MV-4-11 (cell line): ENCODE results near the gene CUL4A.
A peak's percentile ranks its signal among the peaks of the same experiment; 100 is the strongest.

Source experiments
- DNase-seq: peaks from one replicate; lab custom pipeline; 2025; lab: John Stamatoyannopoulos, UW

Gene CUL4A

DNA sequence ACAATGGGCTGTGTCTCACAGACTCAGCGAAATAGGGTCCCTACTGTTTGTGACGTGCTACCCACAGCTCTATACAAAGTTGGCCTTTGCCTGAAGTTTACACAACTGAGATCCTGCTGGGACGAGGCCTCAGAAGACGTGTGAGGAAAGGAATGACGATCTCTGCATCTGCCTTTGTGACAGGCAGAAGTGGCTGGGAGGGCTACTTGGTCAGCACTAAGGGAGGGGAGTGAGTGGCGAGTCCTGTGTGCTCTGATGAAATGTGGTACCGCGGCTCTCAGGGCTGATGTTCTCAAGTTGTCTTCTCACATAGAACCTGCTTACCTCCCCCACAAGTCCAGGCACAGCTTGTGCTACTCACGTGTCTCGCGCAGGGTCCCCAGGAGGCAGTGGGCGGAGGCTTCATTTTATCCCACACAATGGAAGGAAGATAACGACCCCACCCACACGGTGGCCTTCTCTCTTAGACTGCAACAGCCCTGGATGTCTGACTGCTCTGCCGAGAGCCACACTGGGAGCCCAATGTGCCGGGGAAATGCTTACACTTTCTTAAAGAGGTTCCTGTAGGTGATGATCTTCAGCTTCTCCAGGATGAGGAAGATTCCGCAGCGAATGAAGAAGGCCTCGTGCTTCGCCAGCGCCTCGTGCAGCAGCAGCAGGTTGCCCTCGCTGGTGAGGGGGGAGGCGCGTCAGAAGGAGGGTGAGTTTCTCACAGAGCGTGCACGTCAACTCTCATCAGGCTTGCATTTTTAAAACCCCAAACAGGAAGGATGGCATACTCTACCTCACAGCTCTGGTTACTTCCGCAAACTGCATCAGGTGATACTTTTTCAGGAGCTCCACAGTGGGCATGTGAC lies 29.8 kb upstream of the CUL4A start:
- no peak for DNase-seq

DNA sequence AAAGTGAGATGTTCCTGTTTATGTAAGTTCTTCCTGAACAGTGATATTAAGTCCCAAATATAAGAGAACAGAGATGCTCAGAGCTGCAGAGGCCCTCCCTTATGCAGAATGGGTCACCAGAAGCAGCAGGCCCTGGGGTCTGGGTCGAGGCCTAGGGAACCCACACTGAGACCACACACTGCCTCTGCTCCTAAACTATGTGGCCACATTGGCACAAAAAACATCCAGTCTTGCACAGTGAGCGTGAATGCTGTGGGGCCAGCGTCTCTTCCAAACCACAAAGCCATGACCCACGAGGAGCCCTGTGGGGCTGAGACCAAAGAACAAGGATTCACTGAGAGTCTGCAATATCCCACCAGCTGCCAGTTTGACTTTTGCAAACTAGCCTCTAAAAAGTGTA lies 27.4 kb upstream of the CUL4A start:
- DNase-seq = no peak

GRCh38 chr13:113183450-113184129 lies 25.8 kb upstream of the CUL4A start:
- no peak for DNase-seq

- DNase-seq = no peak
Observed at GRCh38 chr13:113184568-113185440, 24.6 kb upstream of the CUL4A start.

DNA sequence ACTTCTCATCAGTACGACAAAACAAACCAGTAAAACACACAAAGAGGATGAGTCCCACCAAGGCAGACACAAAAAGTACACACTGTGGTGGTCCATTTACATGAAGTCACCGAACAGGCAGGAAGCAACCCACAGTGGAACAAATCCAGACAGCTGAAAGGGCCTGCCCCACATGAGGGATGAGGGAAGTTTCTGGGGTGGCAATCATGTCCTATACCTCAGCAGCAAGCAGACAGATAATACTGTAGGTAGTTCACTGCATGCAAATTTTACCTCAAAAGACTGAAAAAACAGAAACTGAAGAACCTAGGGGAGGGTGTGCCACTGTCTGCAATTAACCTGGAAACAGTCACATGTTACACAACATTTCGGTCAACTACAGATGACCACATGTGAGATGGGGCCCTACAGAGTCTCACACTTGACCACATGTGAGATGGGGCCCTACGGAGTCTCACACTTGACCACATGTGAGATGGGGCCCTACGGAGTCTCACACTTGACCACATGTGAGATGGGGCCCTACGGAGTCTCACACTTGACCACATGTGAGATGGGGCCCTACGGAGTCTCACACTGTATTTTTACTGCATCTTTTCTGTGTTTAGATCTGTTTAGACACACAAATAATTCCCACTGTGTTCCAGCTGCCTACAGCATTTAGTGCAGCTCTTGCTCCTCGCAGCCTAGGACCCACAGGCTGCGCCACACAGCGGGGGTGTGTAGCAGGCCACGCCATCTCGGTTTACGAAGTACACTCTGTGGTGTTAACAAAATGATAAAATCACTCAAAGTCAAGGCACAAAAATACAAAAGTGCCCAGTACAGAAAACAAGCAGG lies 23.1 kb upstream of the CUL4A start:
- DNase-seq = no peak

DNA sequence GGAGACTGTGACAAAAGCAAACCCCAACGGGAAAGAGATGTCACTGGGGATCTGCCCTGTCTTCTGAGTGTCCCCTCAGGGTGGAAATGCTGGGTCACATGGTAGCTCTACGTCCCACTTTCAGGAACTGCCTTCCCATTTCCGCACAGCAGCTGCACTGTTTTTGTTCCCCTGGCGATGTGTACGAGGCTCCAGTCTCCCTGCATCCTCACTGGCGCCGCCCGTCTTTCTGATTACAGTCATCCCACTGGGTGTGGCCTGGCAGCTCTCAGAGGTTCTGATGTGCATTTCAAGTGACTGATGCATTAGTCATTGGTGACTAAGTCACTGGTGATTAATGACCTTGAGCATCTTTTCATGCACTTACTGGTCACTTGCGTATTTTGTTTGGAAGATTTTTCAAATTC lies 22.1 kb upstream of the CUL4A start:
- DNase-seq = peak; percentile 87

GRCh38 chr13:113187883-113188665 lies 21.3 kb upstream of the CUL4A start:
- peak; percentile 16 for DNase-seq

- no peak for DNase-seq
Observed at GRCh38 chr13:113190181-113190580, 19.2 kb upstream of the CUL4A start.

DNA sequence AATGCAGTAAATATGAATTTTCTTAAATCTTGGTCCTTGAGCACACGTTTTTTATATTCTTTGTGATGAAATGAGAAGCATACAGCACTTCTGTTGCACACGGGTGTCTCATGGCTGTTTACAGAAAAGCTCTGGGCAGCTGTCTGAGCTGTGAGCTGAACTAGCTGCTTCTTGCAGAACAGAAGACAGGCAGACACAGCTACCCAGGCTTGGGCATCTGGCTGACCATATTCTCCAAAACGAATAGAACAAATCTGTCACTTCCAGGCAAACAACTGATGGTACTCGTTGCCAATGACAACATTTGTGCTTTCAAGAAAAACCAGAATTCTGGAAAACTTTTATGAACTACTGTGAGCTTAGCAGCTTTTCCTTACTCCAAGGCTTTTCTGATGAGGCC lies 17.1 kb upstream of the CUL4A start:
- DNase-seq = no peak

DNA sequence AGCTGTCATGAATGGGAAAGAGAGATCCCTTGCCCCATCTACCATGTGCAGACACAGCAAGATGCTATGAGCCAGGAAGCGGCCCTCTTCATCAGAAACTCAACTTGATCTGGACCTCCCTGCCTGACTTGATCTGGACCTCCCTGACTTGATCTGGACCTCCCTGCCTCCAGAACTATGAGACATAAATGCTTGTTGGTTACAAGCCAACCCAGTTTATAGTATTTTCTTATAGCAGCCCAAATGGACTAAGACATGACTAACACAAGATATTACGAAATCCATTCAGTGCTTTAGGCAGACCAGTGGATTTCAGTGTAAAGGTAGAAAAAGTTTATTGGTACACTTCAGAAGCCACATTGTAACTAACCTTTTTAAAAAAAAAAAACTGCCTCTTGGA lies 16.5 kb upstream of the CUL4A start:
- peak; percentile 17 for DNase-seq

DNA sequence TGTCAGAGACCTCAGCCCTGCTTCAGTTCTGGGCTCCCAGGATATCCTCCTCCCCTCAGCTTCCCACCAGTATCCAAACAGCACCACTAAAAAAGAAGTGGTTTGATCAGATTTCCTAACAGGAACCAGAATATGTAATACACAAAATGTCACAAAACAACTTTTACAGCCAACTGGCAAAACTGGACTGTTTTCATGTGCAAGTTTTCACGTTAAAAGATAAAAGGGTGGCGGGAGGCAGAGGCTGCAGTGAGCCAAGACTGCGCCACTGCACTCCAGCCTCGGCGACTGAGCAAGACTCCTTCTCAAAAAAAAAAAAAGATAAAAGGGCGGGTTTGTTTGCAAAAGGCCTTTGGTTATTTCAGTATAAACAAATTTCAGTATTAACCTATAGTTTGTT lies 14.1 kb upstream of the CUL4A start:
- no peak for DNase-seq

DNA sequence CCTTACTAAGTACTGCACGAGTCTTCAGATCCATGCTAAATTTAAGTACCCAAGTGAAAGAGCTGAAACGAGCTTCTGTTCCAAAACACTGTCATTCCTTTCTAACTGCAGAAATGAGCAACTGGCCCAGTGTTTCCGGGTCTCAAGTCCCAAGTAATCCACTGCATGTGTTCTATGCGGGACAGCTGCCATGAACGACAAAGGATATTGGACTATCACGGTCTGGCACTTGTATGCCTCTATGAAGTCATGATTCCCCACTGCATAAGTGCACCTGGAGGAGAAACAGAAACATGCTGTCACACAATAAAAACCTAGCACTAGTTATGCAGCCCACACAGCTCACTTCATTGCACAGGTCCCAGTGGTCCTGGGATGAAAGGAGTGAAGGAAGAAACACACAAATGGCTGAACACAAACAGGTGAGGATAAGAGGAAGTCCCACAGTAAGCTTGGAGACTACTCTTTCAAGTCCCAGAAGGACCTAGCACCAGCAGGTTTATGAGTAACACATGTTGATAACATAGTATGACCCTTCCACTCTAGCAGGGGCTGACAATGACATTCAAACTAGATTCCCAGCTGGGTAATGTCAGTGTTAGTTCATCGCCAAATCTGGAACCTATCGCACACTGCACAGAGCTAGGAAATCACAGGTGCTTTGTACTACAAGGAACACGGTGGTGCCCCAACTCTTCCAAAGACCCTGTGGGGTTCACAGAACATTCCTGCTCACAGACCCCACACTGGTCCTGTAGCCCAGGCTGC lies 12.3 kb upstream of the CUL4A start:
- no peak for DNase-seq

- DNase-seq = no peak
Observed at GRCh38 chr13:113201815-113202214, 7.6 kb upstream of the CUL4A start.

DNA sequence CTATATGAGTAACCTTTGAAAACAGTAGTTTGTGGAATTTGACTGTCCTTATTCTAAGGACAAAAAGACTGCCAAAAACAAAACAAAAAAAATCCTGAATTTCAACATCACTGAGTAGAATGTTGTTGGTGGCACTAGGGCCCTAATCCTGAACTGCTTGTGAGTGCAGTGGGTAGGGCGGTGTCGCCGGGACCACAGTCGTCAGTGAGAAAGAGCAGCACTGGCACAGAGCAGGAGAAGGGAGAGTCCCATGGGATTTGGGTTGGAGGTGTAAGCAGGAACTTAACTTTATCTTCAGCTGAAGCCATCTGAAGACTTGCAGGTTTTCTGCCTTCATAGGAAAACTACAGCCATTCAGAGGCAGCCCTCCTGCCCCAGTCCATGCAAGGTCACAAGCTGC lies 6.5 kb upstream of the CUL4A start:
- no peak for DNase-seq

GRCh38 chr13:113203507-113204377 lies 5.7 kb upstream of the CUL4A start:
- DNase-seq = peak; percentile 54

DNA sequence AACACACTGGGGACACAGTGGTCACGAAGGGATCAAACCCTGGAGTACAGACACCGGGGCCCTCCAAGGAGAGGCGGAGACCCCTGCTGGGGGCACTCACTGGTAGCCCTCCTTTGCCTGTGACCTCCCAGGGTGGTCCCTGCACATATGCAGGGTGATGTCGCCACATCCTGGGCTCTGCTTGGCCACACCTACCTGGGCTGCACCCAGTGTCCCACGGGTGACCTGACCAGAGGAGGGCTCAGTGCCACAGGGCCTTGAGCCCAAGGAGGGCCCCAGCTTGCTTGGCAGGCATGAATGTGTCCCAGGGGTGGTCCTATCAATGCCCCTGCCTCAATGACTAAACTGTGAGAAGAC lies 5.1 kb upstream of the CUL4A start:
- DNase-seq = no peak

- peak; percentile 50 for DNase-seq
Observed at GRCh38 chr13:113205428-113205931, 3.9 kb upstream of the CUL4A start.

GRCh38 chr13:113207460-113207859 lies 2.0 kb upstream of the CUL4A start:
- no peak for DNase-seq

DNA sequence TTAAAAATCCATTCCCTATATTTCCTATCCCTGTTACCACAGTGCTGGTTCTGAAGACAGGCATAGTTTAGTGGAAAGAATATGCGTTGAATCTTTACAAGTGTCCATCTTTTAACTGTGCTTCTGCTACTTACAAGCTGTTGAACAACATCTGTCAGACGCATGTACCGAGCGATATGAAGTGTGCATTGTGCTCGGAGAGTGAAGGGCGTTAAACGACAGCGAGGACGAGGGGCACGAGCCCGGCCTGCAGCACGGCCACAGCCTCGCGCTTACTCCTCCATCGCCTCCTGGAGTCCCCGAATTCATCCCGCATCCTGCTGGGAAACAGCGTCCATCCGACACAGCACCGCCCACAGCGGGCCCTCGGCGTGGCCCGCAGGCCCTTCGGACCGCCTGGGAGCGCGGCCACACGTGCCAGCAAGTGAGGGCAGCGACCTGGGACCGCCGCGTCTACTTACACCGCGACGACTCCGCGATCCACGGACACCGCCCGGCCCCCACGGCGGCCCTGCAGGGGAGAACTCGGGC lies 1.5 kb upstream of the CUL4A start:
- DNase-seq = no peak
